NCI-H526 treated with DMSO at 0.1 percent for 48 hours (cell line): ENCODE measurements around the gene COG7.

ENCODE experiments used
- DNase-seq: peaks from one replicate; lab custom pipeline; 2025; lab: John Stamatoyannopoulos, UW

The COG7 gene

GRCh38 chr16:23357761-23358290 lies 95.2 kb downstream of the COG7 start:
- DNase-seq = no peak

- no peak for DNase-seq
Measured at GRCh38 chr16:23356941-23357340, 96.0 kb downstream of the COG7 start.

GRCh38 chr16:23355106-23355670 lies 97.8 kb downstream of the COG7 start:
- DNase-seq = no peak

GRCh38 chr16:23354246-23354645 lies 98.7 kb downstream of the COG7 start:
- no peak for DNase-seq

GRCh38 chr16:23353440-23353839 lies 99.5 kb downstream of the COG7 start:
- DNase-seq = no peak

- no peak for DNase-seq
Measured at GRCh38 chr16:23351360-23351759, 101.6 kb downstream of the COG7 start.

GRCh38 chr16:23348579-23349469 lies 104.2 kb downstream of the COG7 start:
- DNase-seq = no peak

GRCh38 chr16:23345237-23345636 lies 107.8 kb downstream of the COG7 start:
- no peak for DNase-seq

- DNase-seq = no peak
Measured at GRCh38 chr16:23343643-23344612, 109.1 kb downstream of the COG7 start.

- no peak for DNase-seq
Measured at GRCh38 chr16:23342083-23342640, 110.8 kb downstream of the COG7 start.

- DNase-seq = no peak
Measured at GRCh38 chr16:23339787-23340186, 113.2 kb downstream of the COG7 start.
